Astrocyte (in vitro differentiated cells and primary cell): ENCODE results near the gene GPRIN1.

Source experiments
- EZH2 ChIP-seq: IDR thresholded peaks from 2 replicates; pipeline ENCODE4 v1.6.1; 2012; ENCODE audit warnings: mild to moderate bottlenecking, low read length, inconsistent platforms; ENCODE audit not compliant: insufficient read depth
- TF ChIP-seq, protein P1 (sequence below): IDR thresholded peaks from 2 replicates; pipeline ENCODE4 v1.5.1; 2011; ENCODE audit warnings: low read depth, mild to moderate bottlenecking, inconsistent platforms, low read length, moderate library complexity; ENCODE audit not compliant: insufficient read depth

DNA sequence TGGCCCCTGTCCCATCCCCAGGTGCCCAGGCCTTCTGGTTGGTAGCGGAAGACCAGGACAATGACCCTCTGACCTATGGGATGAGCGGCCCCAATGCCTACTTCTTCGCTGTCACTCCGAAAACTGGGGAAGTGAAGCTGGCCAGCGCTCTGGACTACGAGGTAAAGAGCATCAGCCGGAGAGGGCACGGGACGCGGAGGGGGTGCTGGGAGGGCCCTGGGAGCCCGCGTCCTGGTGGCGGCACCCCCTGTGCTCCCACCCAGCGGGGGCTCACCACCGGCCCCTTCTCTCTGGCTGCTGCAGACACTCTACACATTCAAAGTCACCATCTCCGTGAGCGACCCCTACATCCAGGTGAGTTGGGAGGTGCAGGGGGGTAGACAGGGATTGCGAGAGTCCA is 41.3 kb downstream of the GPRIN1 start:
- TF ChIP-seq, protein P1, sequence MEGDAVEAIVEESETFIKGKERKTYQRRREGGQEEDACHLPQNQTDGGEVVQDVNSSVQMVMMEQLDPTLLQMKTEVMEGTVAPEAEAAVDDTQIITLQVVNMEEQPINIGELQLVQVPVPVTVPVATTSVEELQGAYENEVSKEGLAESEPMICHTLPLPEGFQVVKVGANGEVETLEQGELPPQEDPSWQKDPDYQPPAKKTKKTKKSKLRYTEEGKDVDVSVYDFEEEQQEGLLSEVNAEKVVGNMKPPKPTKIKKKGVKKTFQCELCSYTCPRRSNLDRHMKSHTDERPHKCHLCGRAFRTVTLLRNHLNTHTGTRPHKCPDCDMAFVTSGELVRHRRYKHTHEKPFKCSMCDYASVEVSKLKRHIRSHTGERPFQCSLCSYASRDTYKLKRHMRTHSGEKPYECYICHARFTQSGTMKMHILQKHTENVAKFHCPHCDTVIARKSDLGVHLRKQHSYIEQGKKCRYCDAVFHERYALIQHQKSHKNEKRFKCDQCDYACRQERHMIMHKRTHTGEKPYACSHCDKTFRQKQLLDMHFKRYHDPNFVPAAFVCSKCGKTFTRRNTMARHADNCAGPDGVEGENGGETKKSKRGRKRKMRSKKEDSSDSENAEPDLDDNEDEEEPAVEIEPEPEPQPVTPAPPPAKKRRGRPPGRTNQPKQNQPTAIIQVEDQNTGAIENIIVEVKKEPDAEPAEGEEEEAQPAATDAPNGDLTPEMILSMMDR, result no peak
- TF ChIP-seq EZH2, result no peak
